ENCODE results near the gene ZDHHC9. TPM values are rescaled to one million over a fixed set of nuclear protein-coding genes. Genes with fewer than 3 reads are reported as not detected.

The ZDHHC9 gene
- total RNA-seq, 4 donors from 2014 or later = 5.4 to 17.1 (median 14.4) TPM

DNA sequence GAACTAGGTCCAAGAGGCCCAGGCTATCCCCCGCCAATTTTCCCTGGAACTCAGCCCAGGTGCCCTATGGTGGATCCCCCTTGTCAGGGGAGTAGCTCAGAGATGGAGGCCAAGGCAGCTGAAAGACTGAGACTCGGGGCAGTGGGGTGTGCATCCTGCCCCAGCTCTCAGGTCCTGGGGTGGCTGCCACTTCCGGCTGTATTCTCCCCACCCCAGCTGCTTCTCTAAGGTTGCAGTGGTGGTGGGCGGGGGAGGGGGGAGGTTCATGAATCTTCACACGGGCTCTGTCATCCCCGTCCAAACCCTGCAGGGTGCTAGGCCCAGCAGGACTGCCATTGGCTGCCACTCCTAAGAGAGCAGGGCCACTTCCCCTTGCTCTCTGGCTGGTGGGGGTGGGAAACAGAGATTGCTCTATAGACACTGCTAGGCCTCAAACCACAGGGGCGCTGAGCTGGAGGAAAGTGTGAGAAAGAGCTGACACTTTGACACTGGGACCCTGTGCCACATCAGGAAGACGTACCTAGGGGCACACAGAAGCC lies 62.5 kb downstream of the ZDHHC9 start:
- no peak for TF ChIP-seq EP300 (IDR thresholded peaks at IDR 0.05)
- TF ChIP-seq, protein P1, sequence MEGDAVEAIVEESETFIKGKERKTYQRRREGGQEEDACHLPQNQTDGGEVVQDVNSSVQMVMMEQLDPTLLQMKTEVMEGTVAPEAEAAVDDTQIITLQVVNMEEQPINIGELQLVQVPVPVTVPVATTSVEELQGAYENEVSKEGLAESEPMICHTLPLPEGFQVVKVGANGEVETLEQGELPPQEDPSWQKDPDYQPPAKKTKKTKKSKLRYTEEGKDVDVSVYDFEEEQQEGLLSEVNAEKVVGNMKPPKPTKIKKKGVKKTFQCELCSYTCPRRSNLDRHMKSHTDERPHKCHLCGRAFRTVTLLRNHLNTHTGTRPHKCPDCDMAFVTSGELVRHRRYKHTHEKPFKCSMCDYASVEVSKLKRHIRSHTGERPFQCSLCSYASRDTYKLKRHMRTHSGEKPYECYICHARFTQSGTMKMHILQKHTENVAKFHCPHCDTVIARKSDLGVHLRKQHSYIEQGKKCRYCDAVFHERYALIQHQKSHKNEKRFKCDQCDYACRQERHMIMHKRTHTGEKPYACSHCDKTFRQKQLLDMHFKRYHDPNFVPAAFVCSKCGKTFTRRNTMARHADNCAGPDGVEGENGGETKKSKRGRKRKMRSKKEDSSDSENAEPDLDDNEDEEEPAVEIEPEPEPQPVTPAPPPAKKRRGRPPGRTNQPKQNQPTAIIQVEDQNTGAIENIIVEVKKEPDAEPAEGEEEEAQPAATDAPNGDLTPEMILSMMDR (IDR thresholded peaks at IDR 0.05) = no peak
- Histone ChIP-seq H3K36me3 (no peaks in the 10 kb centered on the region), H3K4me1 (no peaks in the 10 kb centered on the region), H3K9me3 (no peaks in the 10 kb centered on the region), H3K27me3 (no peaks in the 10 kb centered on the region), H3K27ac (no peak overlapping the region), H3K4me3 (peak overlapping the region in 1 of 2 donors; percentile 27)
- no peak for ATAC-seq
- no CpG with 5 or more reads among the region's 8 CpGs for WGBS, 2 donors (ENCODE audit: low coverage in 1 of 2)

DNA sequence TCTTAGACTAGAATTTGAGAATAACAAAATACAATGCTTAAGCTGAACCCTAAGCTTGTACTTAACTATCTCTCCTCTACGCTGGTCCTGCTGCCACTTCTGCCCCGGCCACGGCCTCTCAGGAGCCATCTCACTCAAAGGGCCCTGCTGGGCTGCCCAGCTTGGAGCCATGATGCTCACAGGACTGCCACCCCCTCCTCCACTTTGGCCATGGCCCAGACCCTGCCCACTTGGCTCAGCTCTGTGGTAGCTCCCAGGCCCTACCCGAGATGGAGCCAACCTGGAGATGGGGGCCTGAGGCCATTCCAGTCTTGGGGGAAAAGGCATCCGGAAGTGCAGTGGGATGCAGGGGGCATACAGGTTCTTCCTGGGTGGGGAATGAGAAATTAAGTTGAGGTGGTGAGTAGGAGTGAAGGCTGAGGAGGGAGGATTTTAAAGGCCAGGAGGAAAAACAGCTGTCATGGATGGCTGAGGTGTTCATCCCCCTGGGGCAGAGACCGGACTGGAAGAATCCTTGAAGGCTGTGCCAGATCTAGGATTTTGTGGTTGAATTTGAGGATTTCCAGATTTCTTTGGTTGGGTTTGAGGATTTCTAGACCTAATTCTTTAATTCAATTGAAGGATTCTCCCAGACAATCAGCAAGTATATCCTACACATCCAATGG lies 63.1 kb downstream of the ZDHHC9 start:
- H3K4me3 ChIP-seq = peak overlapping the region in 1 of 2 donors; percentile 27
- H3K27ac ChIP-seq = no peak overlapping the region
- ATAC-seq = no peak
- TF ChIP-seq EP300 (IDR thresholded peaks at IDR 0.05) = no peak
- TF ChIP-seq POLR2AphosphoS5 (IDR thresholded peaks at IDR 0.05) = no peak
- TF ChIP-seq POLR2A (IDR thresholded peaks at IDR 0.05) = no peak
- TF ChIP-seq, protein P1 (IDR thresholded peaks at IDR 0.05) = no peak
- H3K27me3 ChIP-seq = no peaks in the 10 kb centered on the region
- WGBS, 2 donors (ENCODE audit: low coverage in 1 of 2) = 63 to 88% methylated on average over 1 of the region's 6 CpGs
- no peaks in the 10 kb centered on the region for H3K36me3 ChIP-seq
- H3K9me3 ChIP-seq = no peaks in the 10 kb centered on the region
- H3K4me1 ChIP-seq = no peaks in the 10 kb centered on the region

DNA sequence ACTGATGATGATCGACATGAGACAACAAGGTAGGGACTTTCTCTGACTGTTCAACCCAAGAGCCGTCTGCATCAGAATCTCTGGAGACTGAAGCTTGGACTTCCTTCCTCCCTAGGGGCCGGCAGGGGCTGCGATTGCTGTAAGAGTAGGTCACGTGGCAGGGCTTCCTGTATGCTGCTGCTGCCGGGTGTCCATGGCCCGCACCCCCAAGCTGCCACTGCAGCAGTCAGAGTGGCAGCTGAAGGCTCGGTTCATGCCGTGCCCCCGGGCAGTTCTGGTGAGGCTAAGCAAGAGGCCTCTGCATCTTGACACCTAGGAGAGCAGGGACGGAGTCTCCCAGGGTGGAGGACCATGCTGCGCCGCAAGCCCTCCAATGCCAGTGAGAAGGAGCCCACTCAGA lies 63.9 kb downstream of the ZDHHC9 start, which contains the start of gene SASH3:
SASH3 (plus strand) TSS at position 203 of the 400 bp plus-strand sequence; CDS start at position 352, 149 bp downstream.
- WGBS, 2 donors (ENCODE audit: low coverage in 1 of 2) = 80 to 100% methylated on average over 1 of the region's 13 CpGs

DNA sequence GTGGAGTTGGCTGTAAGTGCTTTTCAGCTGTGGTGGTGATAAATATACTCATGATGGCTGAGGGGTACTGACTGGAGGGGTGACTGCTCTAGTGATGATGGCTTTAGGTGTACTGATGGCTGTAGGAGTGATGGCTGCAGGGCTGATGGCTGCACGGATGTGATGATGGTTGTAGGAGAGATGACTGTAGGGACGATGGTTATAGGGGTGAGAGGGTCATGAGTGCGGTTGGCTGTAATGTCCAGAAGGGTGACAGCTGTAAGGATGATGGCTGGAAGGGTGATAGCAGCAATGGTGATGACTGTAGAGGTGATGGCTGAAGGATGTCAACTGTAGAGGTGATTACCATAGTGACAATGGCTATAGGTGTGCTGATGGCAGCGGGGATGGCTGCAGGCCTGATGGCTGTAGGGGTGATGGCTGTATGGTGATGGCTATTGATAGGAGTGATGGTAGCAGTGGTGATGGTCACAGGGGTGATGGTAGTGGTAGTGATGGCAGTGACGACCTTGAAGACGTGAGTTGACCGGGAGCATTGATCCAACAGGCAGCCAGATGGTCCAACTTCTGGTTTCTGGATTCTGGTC lies 64.5 kb downstream of the ZDHHC9 start:
- Histone ChIP-seq H3K4me3 (no peak overlapping the region), H3K4me1 (no peaks in the 10 kb centered on the region), H3K27ac (no peak overlapping the region), H3K36me3 (no peaks in the 10 kb centered on the region), H3K27me3 (no peaks in the 10 kb centered on the region), H3K9me3 (no peaks in the 10 kb centered on the region)
- no peak for ATAC-seq
- TF ChIP-seq POLR2AphosphoS5 (IDR thresholded peaks at IDR 0.05) (no peak), EP300 (IDR thresholded peaks at IDR 0.05) (no peak), POLR2A (IDR thresholded peaks at IDR 0.05) (no peak)
- TF ChIP-seq, protein P1 (IDR thresholded peaks at IDR 0.05) = no peak
- 90 to 93% methylated on average over 3 to 7 of the region's 7 CpGs for WGBS, 2 donors (ENCODE audit: low coverage in 1 of 2)

More for the DNA sequence above, 63.9 kb downstream of the ZDHHC9 start, which contains the start of gene SASH3:
- H3K27me3 ChIP-seq = no peaks in the 10 kb centered on the region
- H3K4me1 ChIP-seq = no peaks in the 10 kb centered on the region
- peak within 1 kb of the TSS in 1 of 2 donors; percentile 27 for H3K4me3 ChIP-seq
- peak; percentile 28 for ATAC-seq
- no peaks in the 10 kb centered on the region for H3K9me3 ChIP-seq
- TF ChIP-seq, protein P1 (IDR thresholded peaks at IDR 0.05) = no peak
- peak in 1 of 2 donors; percentile 13 for TF ChIP-seq POLR2A (IDR thresholded peaks at IDR 0.05)
- no peaks in the 10 kb centered on the region for H3K36me3 ChIP-seq
- H3K27ac ChIP-seq = no peak within 1 kb of the TSS
